Right lobe of liver (tissue), 6 donors: Measurements from ENCODE around the gene CREBBP. TPM values are rescaled to one million over a fixed set of nuclear protein-coding genes. Genes with fewer than 3 reads are reported as not detected.

Experiments
- ATAC-seq, 4 donors: fragments of 200-7000 bp; cut with Tn5 transposase; one replicate each; pipeline ENCODE4 v1.9.1; 2020; ENCODE audit warnings: mild to moderate bottlenecking in 4 of 4, moderate library complexity in 4 of 4
- DNase-seq, 3 donors: peaks; one replicate each; pipeline ENCODE4 v3.0.0-alpha.2; 2020
- H3K27ac ChIP-seq, 3 donors: fragments of 200-600 bp; one replicate each; pipeline ENCODE4 v1.8.0; 2022
- H3K27me3 ChIP-seq, 2 donors: fragments of 200-600 bp; one replicate each; pipeline ENCODE4 v1.8.0; 2022
- H3K36me3 ChIP-seq, 4 donors: fragments of 200-600 bp; sonication (generic) in 1 of 4; one replicate each; pipeline versions ENCODE4 v1.5.1 to v1.8.0; 2017 to 2022; ENCODE audit warnings: control low read depth in 1 of 4
- H3K4me1 ChIP-seq, 4 donors: fragments of 200-600 bp; sonication (generic) in 1 of 4; one replicate each; pipeline versions ENCODE4 v1.5.1 to v1.8.0; 2017 to 2022; ENCODE audit warnings: control low read depth in 1 of 4
- H3K4me3 ChIP-seq, 3 donors: fragments of 200-600 bp; one replicate each; pipeline ENCODE4 v1.8.0; 2022
- H3K9me3 ChIP-seq, 4 donors: fragments of 200-600 bp; sonication (generic) in 1 of 4; one replicate each; pipeline versions ENCODE4 v1.5.1 to v1.8.0; 2017 to 2022; ENCODE audit warnings: control low read depth in 1 of 4
- CTCF ChIP-seq, 4 donors: fragments of 200-600 bp in 3 of 4; fragments of 450-650 bp in 1 of 4; IDR thresholded peaks; one replicate each; pipeline versions ENCODE4 v1.5.1 to v1.8.0; 2016 to 2022; ENCODE audit warnings: antibody characterized with exemption in 4 of 4, mild to moderate bottlenecking in 2 of 4
- POLR2A ChIP-seq: fragments of 450-650 bp; IDR thresholded peaks from one replicate; pipeline ENCODE4 v1.6.1; 2017; ENCODE audit warnings: antibody characterized with exemption, mild to moderate bottlenecking
- WGBS: methylation state at CpG from one replicate; pipeline ENCODE4 v1.1.6; 2018; ENCODE audit warnings: low coverage, low lambda C conversion rate; ENCODE audit not compliant: insufficient coverage; ENCODE audit errors: missing lambda C conversion rate; 5-methylcytosine and 5-hydroxymethylcytosine counted together
- intact Hi-C, 2 donors: fragments of 100-400 bp; cut with DNase I; formaldehyde crosslinking; loops; one replicate each; pipeline versions ENCODE4 v1.11.2 to v1.14.1; 2022
- total RNA-seq, 6 experiments: library from RNA; depleted of rRNA in 2 of 6; stranded (reverse); fragments of >200 nt in 2 of 6; fragmentation: NEBNext Ultra II Directional in 3 of 6; extraction: Animal tissue kit (Norgen Biotek cat#: 25700) in 3 of 6; gene quantifications; one replicate each; pipeline versions ENCODE4 v1.1.0 to v1.2.4, GENCODE V29; 2016 to 2023
- donor health status: DM: no; HTN: yes; CAD: no.
- donor health status: DM: no; HTN: no; CAD: no.
- donor health status: DM: no; HTN: no; CAD: no.
- donor health status: DM: no; HTN: yes; CAD: no.
- donor health status: DM: no; HTN: yes; CAD: no.

CREBBP gene
- total RNA-seq, 6 experiments from 2014 or later, result 18.1 to 39.8 (median 29.2) TPM

- peaks cover 0 to 11% (median 0%) of the 10 kb centered on the region in 4 donors for H3K36me3 ChIP-seq
- H3K4me3 ChIP-seq, result no peak overlapping the region
- DNase-seq, result no peak
- H3K4me1 ChIP-seq, result peaks cover 0 to 53% (median 19%) of the 10 kb centered on the region in 4 donors
- no peaks in the 10 kb centered on the region for H3K27me3 ChIP-seq
- WGBS, result 21% methylated on average over 3 of the region's 3 CpGs
- intact Hi-C loops, result no loop called here
- H3K9me3 ChIP-seq, result no peaks in the 10 kb centered on the region
- H3K27ac ChIP-seq, result peak overlapping the region in 1 of 3 donors; percentile 27
- ATAC-seq, result peak; percentile 27 to 66 (median 48)
- TF ChIP-seq POLR2A (no peak), CTCF (IDR thresholded peaks at IDR 0.05) (no peak)
These were observed 72.9 kb downstream of the CREBBP start for GRCh38 chr16:3807425-3808123.

DNA sequence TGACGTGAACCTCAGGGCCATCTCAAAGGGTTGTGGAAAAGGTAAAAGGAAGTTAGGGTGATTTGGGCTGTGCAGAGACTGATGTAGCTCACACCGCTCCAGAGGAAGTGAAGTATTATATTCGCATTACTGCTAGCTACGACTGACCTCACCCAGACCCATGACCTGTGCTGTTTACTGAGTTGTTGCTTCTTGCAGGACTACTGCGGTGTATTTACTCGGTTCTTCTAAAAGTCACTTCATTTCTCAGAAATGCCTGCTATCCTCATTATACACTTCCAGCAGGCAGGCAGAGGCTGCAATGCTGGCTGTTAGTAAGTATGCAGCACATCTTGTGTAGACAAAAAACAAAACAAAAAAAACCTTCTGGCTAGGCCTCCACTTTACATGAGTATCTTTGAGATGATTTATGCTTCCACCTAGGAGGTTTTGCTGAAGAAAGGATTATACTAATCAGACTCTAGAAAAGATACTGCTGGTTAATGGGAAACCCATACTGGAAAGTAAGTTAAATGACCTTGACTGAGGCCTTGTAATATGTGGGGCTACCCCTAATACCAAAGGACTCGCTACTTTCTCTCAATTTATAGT, 76.0 kb downstream of the CREBBP start:
- intact Hi-C loops, result no loop called here
- Histone ChIP-seq H3K4me3 (no peak overlapping the region), H3K36me3 (peaks cover 0 to 5% (median 0%) of the 10 kb centered on the region in 4 donors), H3K9me3 (no peaks in the 10 kb centered on the region), H3K4me1 (peaks cover 0 to 36% (median 14%) of the 10 kb centered on the region in 4 donors), H3K27me3 (no peaks in the 10 kb centered on the region), H3K27ac (no peak overlapping the region)
- no peak for TF ChIP-seq POLR2A
- no peak for TF ChIP-seq CTCF (IDR thresholded peaks at IDR 0.05)
- WGBS, result 43% methylated on average over 7 of the region's 7 CpGs
- ATAC-seq (peak; percentile 33 to 61 (median 44)), DNase-seq (no peak)

DNA sequence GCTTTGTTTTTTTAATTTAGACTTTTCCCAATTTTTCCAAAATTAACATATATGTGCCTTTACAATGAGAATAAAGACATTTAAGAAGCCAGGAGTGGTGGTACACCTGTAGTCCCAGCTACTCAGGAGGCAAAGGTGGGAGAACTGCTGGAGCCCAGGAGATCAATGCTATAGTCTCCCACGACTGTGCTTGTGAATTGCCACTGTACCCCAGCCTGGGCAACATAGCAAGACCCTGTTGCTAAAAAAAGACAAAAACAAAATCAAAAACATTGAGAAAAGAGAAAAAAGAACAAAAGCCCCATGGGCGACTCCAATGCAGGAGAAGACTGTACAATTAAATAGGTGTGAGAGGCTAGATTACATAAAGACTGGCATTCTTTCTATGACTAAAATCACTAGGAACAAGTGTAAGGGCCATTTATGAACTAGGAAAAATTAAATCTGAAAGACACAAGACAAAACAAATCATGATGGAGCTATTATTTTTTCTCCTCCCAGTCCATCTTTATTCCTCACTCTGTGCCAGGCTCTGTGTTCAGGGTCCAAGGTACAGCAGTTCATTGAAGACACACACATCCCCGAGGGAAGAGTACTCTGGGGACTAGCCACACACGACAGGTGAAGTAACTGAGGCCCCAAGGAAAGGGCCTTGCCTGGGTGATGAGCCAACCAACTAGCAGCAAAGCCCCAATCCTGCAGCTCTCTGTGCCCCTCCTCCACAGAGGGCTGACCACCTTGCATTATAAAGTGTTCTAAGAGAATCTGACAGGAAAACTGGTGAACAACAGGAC, 79.8 kb downstream of the CREBBP start:
- Histone ChIP-seq H3K4me1 (peaks cover 0 to 26% (median 10%) of the 10 kb centered on the region in 4 donors), H3K4me3 (no peak overlapping the region), H3K27ac (no peak overlapping the region), H3K27me3 (no peaks in the 10 kb centered on the region), H3K36me3 (no peaks in the 10 kb centered on the region), H3K9me3 (no peaks in the 10 kb centered on the region)
- TF ChIP-seq CTCF (IDR thresholded peaks at IDR 0.05), result no peak
- no peak for TF ChIP-seq POLR2A
- no peak for DNase-seq
- ATAC-seq, result peak in 3 of 4 donors; percentile 54 to 65 (median 57)
- intact Hi-C loops, result no loop called here
- WGBS, result 57% methylated on average over 4 of the region's 4 CpGs

DNA sequence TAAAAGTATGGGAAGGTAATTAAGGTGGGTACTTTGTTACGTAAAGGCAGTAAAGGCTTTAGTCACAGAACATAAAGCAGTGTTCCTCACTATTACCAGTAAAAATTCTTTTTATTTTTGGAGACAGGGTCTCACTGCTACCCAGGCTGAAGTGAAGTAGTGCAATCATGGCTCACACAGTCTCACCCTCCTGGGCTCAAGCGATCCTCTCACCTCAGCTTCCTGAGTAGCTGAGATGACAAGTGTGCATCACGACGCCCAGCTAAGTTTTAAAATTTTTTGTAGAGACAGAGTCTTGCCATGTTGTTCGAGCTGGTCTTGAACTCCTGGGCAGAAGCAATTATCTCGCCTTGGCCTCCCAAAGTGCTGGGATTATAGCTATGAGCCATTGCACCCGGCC, 80.5 kb downstream of the CREBBP start:
- Histone ChIP-seq H3K27me3 (no peaks in the 10 kb centered on the region), H3K4me3 (no peak overlapping the region), H3K9me3 (no peaks in the 10 kb centered on the region), H3K36me3 (no peaks in the 10 kb centered on the region), H3K27ac (no peak overlapping the region), H3K4me1 (peaks cover 0 to 25% (median 10%) of the 10 kb centered on the region in 4 donors)
- ATAC-seq (no peak), DNase-seq (no peak)
- 76% methylated on average over 5 of the region's 7 CpGs for WGBS
- intact Hi-C loops, result no loop called here
- TF ChIP-seq POLR2A, result no peak
- no peak for TF ChIP-seq CTCF (IDR thresholded peaks at IDR 0.05)
